Tibial nerve (tissue), 4 donors: ENCODE data around the gene UBAP1L.

Source experiments
- CTCF ChIP-seq, 5 experiments: fragments of 200-600 bp in 3 of 5; fragments of 450-650 bp in 2 of 5; sonication (generic) in 3 of 5; IDR thresholded peaks; one replicate each; pipeline ENCODE4 v1.5.1; 2016 to 2019; ENCODE audit warnings: antibody characterized with exemption in 5 of 5, mild to moderate bottlenecking in 3 of 5, moderate library complexity in 2 of 5
- EP300 ChIP-seq, 2 donors: sonication (generic); formaldehyde crosslinking; IDR thresholded peaks; one replicate each; pipeline ENCODE4 v1.6.1; 2017; ENCODE audit warnings: antibody characterized with exemption in 2 of 2, mild to moderate bottlenecking in 1 of 2
- POLR2A ChIP-seq, 2 donors: fragments of 450-650 bp; IDR thresholded peaks; one replicate each; pipeline ENCODE4 v1.6.1; 2017; ENCODE audit warnings: antibody characterized with exemption in 2 of 2, mild to moderate bottlenecking in 2 of 2, moderate library complexity in 2 of 2

- TF ChIP-seq CTCF (IDR thresholded peaks at IDR 0.05) (no peak), EP300 (IDR thresholded peaks at IDR 0.05) (no peak), POLR2A (IDR thresholded peaks at IDR 0.05) (no peak)
Measured at GRCh38 chr15:65106011-65106590, 8.9 kb downstream of the UBAP1L start.
